Endothelial cell of umbilical vein (primary cell): Measurements from ENCODE around the gene BICD2. TPM values are rescaled to one million over a fixed set of nuclear protein-coding genes. Genes with fewer than 3 reads are reported as not detected.

Source experiments
- BruUV-seq: library from RNA; stranded (reverse); fragments of 400-500 nt; replicated peaks from 2 replicates; lab custom pipeline; 2021; lab: Mats Ljungman, UMichigan
- CTCF ChIA-PET: fragments of 300-600, 350-600 bp; sonication (Branson Sonifier 250); formaldehyde crosslinking; loops from one replicate; lab custom pipeline; 2021; ENCODE audit warnings: antibody characterized with exemption, inconsistent platforms; lab: Charles Lee
- POLR2A ChIA-PET: fragments of 300-600, 350-600 bp; sonication (Branson Sonifier 250); formaldehyde crosslinking; loops from one replicate; lab custom pipeline; 2021; ENCODE audit warnings: antibody characterized with exemption, inconsistent platforms; lab: Charles Lee
- DNase-seq: peaks from one replicate; pipeline ENCODE4 v3.0.0-alpha.2; 2011; ENCODE audit warnings: low read depth, low spot score
- FAIRE-seq: peaks from 2 replicates; lab custom pipeline; 2011; peaks lifted over from hg19 to GRCh38; lab: Jason Lieb, UNC
- H2AFZ ChIP-seq: 2 replicates; pipeline ENCODE4 v1.6.0; 2012; ENCODE audit warnings: low read depth, low read length, control low read depth, inconsistent platforms
- H3K27ac ChIP-seq: 2 replicates; pipeline ENCODE4 v1.5.1; 2011; ENCODE audit warnings: low read depth, mild to moderate bottlenecking, control low read depth, low read length, moderate library complexity; ENCODE audit not compliant: insufficient read depth
- H3K27me3 ChIP-seq, 2 experiments: 2 replicates each; pipeline versions ENCODE4 v1.6.0 to v1.6.1; 2011; ENCODE audit warnings: low read length in 2 of 2, mixed read lengths in 1 of 2; ENCODE audit not compliant: control insufficient read depth in 2 of 2, insufficient read depth in 2 of 2
- H3K36me3 ChIP-seq, 2 experiments: 2 replicates in 1 of 2; 3 replicates in 1 of 2; pipeline ENCODE4 v1.5.1; 2011; ENCODE audit warnings: low read length in 2 of 2, mild to moderate bottlenecking in 1 of 2, moderate library complexity in 1 of 2; ENCODE audit not compliant: control insufficient read depth in 2 of 2, insufficient read depth in 2 of 2; ENCODE audit errors: extremely low read depth in 1 of 2
- H3K4me1 ChIP-seq: 3 replicates; pipeline ENCODE4 v1.5.1; 2011; ENCODE audit warnings: mild to moderate bottlenecking, low read length; ENCODE audit not compliant: control insufficient read depth, insufficient read depth; ENCODE audit errors: extremely low read depth
- H3K4me2 ChIP-seq: 2 replicates; pipeline ENCODE4 v1.6.1; 2011; ENCODE audit warnings: low read length, control low read depth, mixed read lengths; ENCODE audit not compliant: insufficient read depth
- H3K4me3 ChIP-seq, 3 experiments: fragments of 200-600 bp in 1 of 3; sonication (generic), shearing (Covaris generic) in 1 of 3; replicated peaks in 1 of 3; 2 replicates each; pipeline ENCODE4 v1.5.1; 2011 to 2016; ENCODE audit warnings: control low read depth in 3 of 3, low read length in 3 of 3, mild to moderate bottlenecking in 2 of 3, inconsistent platforms in 1 of 3, low read depth in 1 of 3, moderate library complexity in 1 of 3; ENCODE audit not compliant: insufficient read depth in 1 of 3
- H3K79me2 ChIP-seq: 2 replicates; pipeline ENCODE4 v1.6.0; 2012; ENCODE audit warnings: low read length, inconsistent platforms; ENCODE audit not compliant: control insufficient read depth, insufficient read depth
- H3K9ac ChIP-seq: replicated peaks from 2 replicates; pipeline ENCODE3; 2011; ENCODE audit warnings: low read length, control low read depth; ENCODE audit not compliant: insufficient read depth; ENCODE audit errors: extremely low read depth
- H3K9me1 ChIP-seq: replicated peaks from 3 replicates; pipeline ENCODE4 v1.6.0; 2011; ENCODE audit warnings: mild to moderate bottlenecking, low read length; ENCODE audit not compliant: control insufficient read depth, insufficient read depth; ENCODE audit errors: extremely low read depth
- H3K9me3 ChIP-seq: replicated peaks from 2 replicates; pipeline ENCODE4 v1.5.1; 2012; ENCODE audit warnings: low read length, inconsistent platforms; ENCODE audit not compliant: control insufficient read depth, insufficient read depth
- H4K20me1 ChIP-seq: replicated peaks from 2 replicates; pipeline ENCODE3; 2011; ENCODE audit warnings: mild to moderate bottlenecking, low read length; ENCODE audit not compliant: control insufficient read depth, insufficient read depth; ENCODE audit errors: extremely low read depth
- CTCF ChIP-seq, 2 donors: IDR thresholded peaks; 1 replicate in 1 of 2; 2 replicates in 1 of 2; pipeline ENCODE4 v1.5.1; 2011; ENCODE audit warnings: low read length in 2 of 2, mild to moderate bottlenecking in 2 of 2, moderate library complexity in 2 of 2, control low read depth in 1 of 2, inconsistent platforms in 1 of 2, low read depth in 1 of 2; ENCODE audit not compliant: insufficient read depth in 1 of 2; ENCODE audit errors: extremely low read depth in 1 of 2
- EZH2 ChIP-seq: IDR thresholded peaks from 2 replicates; pipeline ENCODE4 v1.6.1; 2012; ENCODE audit warnings: borderline replicate concordance, low read depth, mild to moderate bottlenecking, moderate library complexity, low read length, inconsistent platforms; ENCODE audit not compliant: severe bottlenecking
- FOS ChIP-seq: IDR thresholded peaks from 2 replicates; pipeline ENCODE4 v1.6.1; 2011; ENCODE audit warnings: mild to moderate bottlenecking, low read length, moderate library complexity, borderline replicate concordance; ENCODE audit not compliant: insufficient read depth
- GATA2 ChIP-seq: IDR thresholded peaks from 2 replicates; pipeline ENCODE4 v1.7.0; 2011; ENCODE audit warnings: low read depth, mild to moderate bottlenecking, moderate library complexity, mixed read lengths, low read length; ENCODE audit not compliant: insufficient read length, insufficient read depth
- JUN ChIP-seq: IDR thresholded peaks from 2 replicates; pipeline ENCODE4 v1.6.1; 2011; ENCODE audit warnings: borderline replicate concordance, low read depth; ENCODE audit not compliant: insufficient read length, insufficient read depth
- MYC ChIP-seq: IDR thresholded peaks from one replicate; pipeline ENCODE4 v1.6.1; 2011; ENCODE audit warnings: mild to moderate bottlenecking, low read depth, low read length
- POLR2A ChIP-seq: IDR thresholded peaks from 2 replicates; pipeline ENCODE4 v1.6.1; 2012; ENCODE audit warnings: low read depth, mild to moderate bottlenecking, control low read depth, low read length
- POLR2AphosphoS5 ChIP-seq: IDR thresholded peaks from 2 replicates; pipeline ENCODE4 v1.6.1; 2012; ENCODE audit warnings: low read depth, mild to moderate bottlenecking, control low read depth, low read length, moderate library complexity; ENCODE audit not compliant: insufficient read depth
- dilution Hi-C: fragments of 300-500 bp; cut with MboI; formaldehyde crosslinking; loops from one replicate; pipeline ENCODE4 v1.15.0; 2019; ENCODE audit warnings: low sequenced_read_pairs; ENCODE audit not compliant: extremely low pct_ligation_motif_present
- intact Hi-C: fragments of 100-400 bp; cut with micrococcal nuclease; formaldehyde crosslinking; loops from one replicate; pipeline ENCODE4 v1.10.0; 2022
- polyA plus RNA-seq, 4 experiments: library from polyadenylated mRNA; depleted of rRNA in 3 of 4; stranded (reverse) in 3 of 4; unstranded in 1 of 4; fragments of >200 nt; gene quantifications; 2 replicates each; pipeline versions ENCODE4 v1.2.1 to v1.2.3, GENCODE V29; 2011 to 2012; ENCODE audit warnings: missing spikeins in 1 of 4
- total RNA-seq: library from RNA; stranded (reverse); gene quantifications from 2 replicates; pipeline ENCODE4 v1.2.3, GENCODE V29; 2021
- TF ChIP-seq, protein P1 (sequence below): IDR thresholded peaks from 2 replicates; pipeline ENCODE4 v1.6.1; 2011; ENCODE audit not compliant: insufficient read depth, insufficient read length

BICD2 gene
- total and polyA plus RNA-seq, 2 donors (not counting 3 experiments of a cell fraction or from before 2014, with no cell fraction given): 14.3 to 39.3 TPM

DNA sequence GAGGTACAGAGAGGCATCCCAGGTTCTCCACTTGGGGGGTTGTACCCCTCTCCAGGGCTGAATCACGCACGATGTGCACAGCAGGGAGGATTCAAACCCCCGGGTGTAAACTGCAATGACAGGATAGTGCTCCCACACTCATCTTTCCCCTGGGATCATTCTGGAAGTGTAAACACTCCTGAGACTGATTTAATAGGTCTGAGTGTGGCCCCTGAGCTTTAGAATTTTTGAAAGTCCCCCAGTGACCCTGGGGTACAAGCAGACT is 16.5 kb downstream of the BICD2 start:
- peaks cover 95% of the 10 kb centered on the region for H3K79me2 ChIP-seq
- no peak for TF ChIP-seq FOS
- TF ChIP-seq EZH2: no peak
- no peak for TF ChIP-seq GATA2
- no peak for TF ChIP-seq MYC
- no peak for TF ChIP-seq POLR2AphosphoS5
- no peak for TF ChIP-seq JUN
- no peak for TF ChIP-seq POLR2A
- TF ChIP-seq CTCF (IDR thresholded peaks at IDR 0.05; ENCODE audit: extremely low read depth in 1 of 2, insufficient read depth in 1 of 2, low read depth in 1 of 2, low read length in 2 of 2): no peak
- TF ChIP-seq, protein P1, sequence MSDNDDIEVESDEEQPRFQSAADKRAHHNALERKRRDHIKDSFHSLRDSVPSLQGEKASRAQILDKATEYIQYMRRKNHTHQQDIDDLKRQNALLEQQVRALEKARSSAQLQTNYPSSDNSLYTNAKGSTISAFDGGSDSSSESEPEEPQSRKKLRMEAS: no peak
- no peaks in the 10 kb centered on the region for H3K9me1 ChIP-seq
- DNase-seq (no peak), FAIRE-seq (no peak)
- dilution Hi-C loops: no loop called here
- ChIA-PET CTCF (interaction anchor here (1.7 kb wide), 1 partner anchor 31 kb away, joined by 9 read pairs; no protein-coding TSS in a partner anchor), POLR2A (no interaction called here)
- H3K27me3 ChIP-seq: no peaks in the 10 kb centered on the region
- intact Hi-C loops: loop anchor here (1.0 kb wide), 1 partner anchor 8 kb away; no protein-coding TSS in a partner anchor
- no peak overlapping the region for H3K9ac ChIP-seq
- peaks cover 33% of the 10 kb centered on the region for H3K4me1 ChIP-seq
- no peaks in the 10 kb centered on the region for H4K20me1 ChIP-seq
- H2AFZ ChIP-seq: no peak overlapping the region
- no peaks in the 10 kb centered on the region for H3K9me3 ChIP-seq
- H3K36me3 ChIP-seq: no peaks in the 10 kb centered on the region
- H3K4me2 ChIP-seq: no peak overlapping the region
- no peak overlapping the region for H3K27ac ChIP-seq
- no peak overlapping the region for H3K4me3 ChIP-seq
- no TSS peak for BruUV-seq
